HEK293 (cell line): ENCODE data around the gene CA10.

Experiments
- AEBP2 ChIP-seq: fragments of 450-650 bp; formaldehyde crosslinking; IDR thresholded peaks from 2 replicates; pipeline ENCODE4 v1.5.1; 2016; ENCODE audit warnings: missing biosample characterization, missing genetic modification characterization, borderline replicate concordance
- ATF2 ChIP-seq: fragments of 450-650 bp; formaldehyde crosslinking; IDR thresholded peaks from 2 replicates; pipeline ENCODE4 v1.5.1; 2016; ENCODE audit warnings: missing biosample characterization, missing genetic modification characterization, low read depth
- OSR2 ChIP-seq: fragments of 450-650 bp; formaldehyde crosslinking; IDR thresholded peaks from 2 replicates; pipeline ENCODE4 v1.5.1; 2016; ENCODE audit warnings: missing biosample characterization, missing genetic modification characterization
- PRDM6 ChIP-seq: fragments of 450-650 bp; formaldehyde crosslinking; IDR thresholded peaks from 2 replicates; pipeline ENCODE4 v1.5.1; 2017; ENCODE audit warnings: missing biosample characterization, missing genetic modification characterization
- REST ChIP-seq: fragments of 450-650 bp; formaldehyde crosslinking; IDR thresholded peaks from 2 replicates; pipeline ENCODE4 v1.5.1; 2016; ENCODE audit warnings: missing biosample characterization, missing genetic modification characterization
- ZBTB1 ChIP-seq: fragments of 450-650 bp; formaldehyde crosslinking; IDR thresholded peaks from 2 replicates; pipeline ENCODE4 v1.5.1; 2016; ENCODE audit warnings: missing biosample characterization, missing genetic modification characterization
- ZBTB49 ChIP-seq: fragments of 450-650 bp; formaldehyde crosslinking; IDR thresholded peaks from 2 replicates; pipeline ENCODE4 v1.5.1; 2016; ENCODE audit warnings: missing biosample characterization, missing genetic modification characterization, low read depth
- ZEB2 ChIP-seq: fragments of 450-650 bp; formaldehyde crosslinking; IDR thresholded peaks from 2 replicates; pipeline ENCODE4 v1.5.1; 2016; ENCODE audit warnings: missing biosample characterization, missing genetic modification characterization
- ZFP3 ChIP-seq: fragments of 450-650 bp; formaldehyde crosslinking; IDR thresholded peaks from 2 replicates; pipeline ENCODE4 v1.5.1; 2016; ENCODE audit warnings: low read depth, missing biosample characterization, missing genetic modification characterization
- ZIC2 ChIP-seq: fragments of 450-650 bp; formaldehyde crosslinking; IDR thresholded peaks from 2 replicates; pipeline ENCODE4 v1.5.1; 2016; ENCODE audit warnings: missing biosample characterization, missing genetic modification characterization
- ZNF132 ChIP-seq: fragments of 450-650 bp; formaldehyde crosslinking; IDR thresholded peaks from 2 replicates; pipeline ENCODE4 v1.5.1; 2017; ENCODE audit warnings: missing biosample characterization, missing genetic modification characterization, borderline replicate concordance
- ZNF148 ChIP-seq: fragments of 450-650 bp; formaldehyde crosslinking; IDR thresholded peaks from 2 replicates; pipeline ENCODE4 v1.5.0; 2017; ENCODE audit warnings: missing biosample characterization, missing genetic modification characterization, borderline replicate concordance
- ZNF19 ChIP-seq: fragments of 450-650 bp; formaldehyde crosslinking; IDR thresholded peaks from 2 replicates; pipeline ENCODE4; 2016; ENCODE audit warnings: missing biosample characterization, missing genetic modification characterization, low read depth
- ZNF366 ChIP-seq: fragments of 450-650 bp; formaldehyde crosslinking; conservative IDR thresholded peaks from 2 replicates; pipeline ENCODE4 v1.5.1; 2016; ENCODE audit warnings: missing biosample characterization, missing genetic modification characterization
- ZNF423 ChIP-seq: fragments of 450-650 bp; formaldehyde crosslinking; IDR thresholded peaks from 2 replicates; pipeline ENCODE4 v1.5.1; 2016; ENCODE audit warnings: missing biosample characterization, missing genetic modification characterization
- ZNF449 ChIP-seq: fragments of 450-650 bp; formaldehyde crosslinking; IDR thresholded peaks from 2 replicates; pipeline ENCODE4 v1.5.1; 2017; ENCODE audit warnings: missing biosample characterization, mild to moderate bottlenecking, missing genetic modification characterization, moderate library complexity
- ZNF510 ChIP-seq: fragments of 450-650 bp; formaldehyde crosslinking; IDR thresholded peaks from 2 replicates; pipeline ENCODE4 v1.5.1; 2018; ENCODE audit warnings: mild to moderate bottlenecking, missing genetic modification characterization, missing biosample characterization; ENCODE audit not compliant: insufficient replicate concordance
- ZNF560 ChIP-seq: fragments of 450-650 bp; formaldehyde crosslinking; IDR thresholded peaks from 2 replicates; pipeline ENCODE4 v1.5.1; 2017; ENCODE audit warnings: missing biosample characterization, missing genetic modification characterization, borderline replicate concordance
- ZNF621 ChIP-seq: fragments of 450-650 bp; formaldehyde crosslinking; IDR thresholded peaks from 2 replicates; pipeline ENCODE4 v1.5.1; 2017; ENCODE audit warnings: missing biosample characterization, missing genetic modification characterization
- ZNF626 ChIP-seq: fragments of 450-650 bp; sonication (Bioruptor Pico); formaldehyde crosslinking; IDR thresholded peaks from 2 replicates; pipeline ENCODE4 v1.5.1; 2018; ENCODE audit warnings: missing biosample characterization, missing genetic modification characterization, inconsistent platforms
- ZSCAN4 ChIP-seq: fragments of 450-650 bp; formaldehyde crosslinking; IDR thresholded peaks from 2 replicates; pipeline ENCODE4 v1.5.1; 2017; ENCODE audit warnings: missing biosample characterization, missing genetic modification characterization

The CA10 gene

GRCh38 chr17:51703361-51704341 is 454.9 kb downstream of the CA10 start (continued):
- TF ChIP-seq REST (tag by site-specific recombination) (no peak), ZNF423 (tag by site-specific recombination) (no peak), PRDM6 (tag by site-specific recombination) (peak; percentile 94), ZFP3 (no peak), ZSCAN4 (no peak), ZNF626 (0 out of 2 replicates have a peak, but pooled peaks have one; percentile 68), ZNF621 (tag by site-specific recombination) (no peak), OSR2 (tag by site-specific recombination) (peak; percentile 94), ZNF19 (tag by site-specific recombination) (no peak), ZNF132 (tag by site-specific recombination) (no peak), ATF2 (tag by site-specific recombination) (peak; percentile 82), ZEB2 (tag by site-specific recombination) (peak; percentile 94), ZNF560 (tag by site-specific recombination) (no peak), AEBP2 (tag by site-specific recombination) (no peak), ZNF449 (tag by site-specific recombination) (peak; percentile 79; the same call in 1 of the 2 replicates), ZNF366 (peak; percentile 96), ZNF148 (tag by site-specific recombination) (no peak), ZBTB49 (tag by site-specific recombination) (no peak), ZIC2 (tag by site-specific recombination) (no peak), ZNF510 (tag by site-specific recombination) (peak; percentile 65), ZBTB1 (no peak; the same call in 1 of the 2 replicates)
